Psoas muscle (tissue), 8 donors: ENCODE measurements around the gene HCFC1R1. TPM values are rescaled to one million over a fixed set of nuclear protein-coding genes. Genes with fewer than 3 reads are reported as not detected.

ENCODE experiments used
- ATAC-seq, 4 donors: fragments of 200-7000 bp; cut with Tn5 transposase; one replicate each; pipeline ENCODE4 v1.9.1; 2020; ENCODE audit warnings: moderate library complexity in 3 of 4, mild to moderate bottlenecking in 2 of 4
- DNase-seq, 2 donors: peaks; one replicate each; pipeline ENCODE4 v3.0.0-alpha.2; 2020
- H3K27ac ChIP-seq: fragments of 200-600 bp; one replicate; pipeline ENCODE4 v1.8.0; 2022
- H3K27me3 ChIP-seq, 3 donors: fragments of 200-600 bp in 1 of 3; one replicate each; pipeline versions ENCODE4 v1.6.1 to v1.8.0; 2013 to 2022; ENCODE audit warnings: low read length in 2 of 3, mild to moderate bottlenecking in 2 of 3, moderate library complexity in 1 of 3; ENCODE audit not compliant: insufficient read depth in 3 of 3
- H3K36me3 ChIP-seq, 2 donors: fragments of 200-600 bp in 1 of 2; one replicate each; pipeline versions ENCODE4 v1.6.1 to v1.8.0; 2013 to 2022; ENCODE audit warnings: low read depth in 1 of 2, mild to moderate bottlenecking in 1 of 2, moderate library complexity in 1 of 2; ENCODE audit not compliant: insufficient read depth in 1 of 2
- H3K4me1 ChIP-seq: fragments of 200-600 bp; one replicate; pipeline ENCODE4 v1.8.0; 2022
- H3K4me3 ChIP-seq: fragments of 200-600 bp; one replicate; pipeline ENCODE4 v1.8.0; 2022; ENCODE audit warnings: mild to moderate bottlenecking
- H3K9me3 ChIP-seq: fragments of 200-600 bp; one replicate; pipeline ENCODE4 v1.8.0; 2022
- CTCF ChIP-seq: fragments of 200-600 bp; IDR thresholded peaks from one replicate; pipeline ENCODE4 v1.8.0; 2022; ENCODE audit warnings: antibody characterized with exemption
- WGBS, 3 donors: extraction: QIAGEN DNeasy Blood & Tissue Kit; methylation state at CpG; one replicate each; pipeline versions ENCODE4 v1.1.6 to v1.1.7; 2013; 5-methylcytosine and 5-hydroxymethylcytosine counted together
- intact Hi-C, 2 donors: fragments of 100-400 bp; cut with DNase I; formaldehyde crosslinking; loops; one replicate each; pipeline versions ENCODE4 v1.11.0 to v1.14.2; 2022
- polyA plus RNA-seq, 3 donors: library from polyadenylated mRNA; stranded (reverse); fragments of 200-250 nt; gene quantifications; one replicate each; pipeline ENCODE4 v1.2.3, GENCODE V29; 2013
- total RNA-seq, 4 donors: library from RNA; stranded (reverse); fragmentation: NEBNext Ultra II Directional in 2 of 4; extraction: Animal tissue kit (Norgen Biotek cat#: 25700) in 2 of 4; gene quantifications; one replicate each; pipeline versions ENCODE4 v1.2.1 to v1.2.4, GENCODE V29; 2021 to 2023
- donor health status: healthy with polysubstance abuse.
- donor health status: DM: no; HTN: no; CAD: no; lungs with moderate emphysema.
- donor health status: Bipolar disorder and iron deficiency.
- donor health status: healthy.
- donor health status: DM: yes; HTN: yes; CAD: no.
- donor health status: DM: no; HTN: no; CAD: no.
- donor health status: DM: no; HTN: no; CAD: no.
- donor health status: DM: yes; HTN: yes; CAD: no.

The HCFC1R1 gene
- total and polyA plus RNA-seq, 7 donors, result 65.1 to 258 (median 160) TPM

- WGBS, 3 donors, result 65 to 71% (median 70%) methylated on average over 12 of the region's 12 CpGs
- intact Hi-C loops, result no loop called here
These were observed 22.4 kb downstream of the HCFC1R1 start for GRCh38 chr16:3001316-3001715.

GRCh38 chr16:3000540-3000939 lies 23.2 kb downstream of the HCFC1R1 start:
- intact Hi-C loops, result no loop called here
- WGBS, 3 donors, result 85 to 98% (median 85%) methylated on average over 4 of the region's 4 CpGs
- ATAC-seq, result no peak
- Histone ChIP-seq H3K4me3 (no peak overlapping the region), H3K4me1 (peaks cover 3% of the 10 kb centered on the region), H3K27ac (no peak overlapping the region), H3K27me3 (peaks cover 0 to 1% (median 0%) of the 10 kb centered on the region in 3 donors), H3K9me3 (no peaks in the 10 kb centered on the region), H3K36me3 (peaks cover 0 to 5% of the 10 kb centered on the region in 2 donors)
- DNase-seq, result no peak
- no peak for TF ChIP-seq CTCF

More at GRCh38 chr16:3001316-3001715, 22.4 kb downstream of the HCFC1R1 start:
- Histone ChIP-seq H3K4me3 (no peak overlapping the region), H3K27me3 (peaks cover 0 to 4% (median 0%) of the 10 kb centered on the region in 3 donors), H3K36me3 (peaks cover 0 to 10% of the 10 kb centered on the region in 2 donors), H3K9me3 (no peaks in the 10 kb centered on the region), H3K27ac (no peak overlapping the region), H3K4me1 (peaks cover 3% of the 10 kb centered on the region)
- no peak for TF ChIP-seq CTCF
- DNase-seq (no peak), ATAC-seq (no peak)

GRCh38 chr16:2999929-3000328 lies 23.8 kb downstream of the HCFC1R1 start:
- intact Hi-C loops, result no loop called here
- no peaks in the 10 kb centered on the region for H3K9me3 ChIP-seq
- 74 to 80% (median 77%) methylated on average over 6 of the region's 6 CpGs for WGBS, 3 donors
- no peak for TF ChIP-seq CTCF
- DNase-seq (no peak), ATAC-seq (no peak)
- H3K4me3 ChIP-seq, result no peak overlapping the region
- peaks cover 0 to 5% of the 10 kb centered on the region in 2 donors for H3K36me3 ChIP-seq
- peaks cover 1% of the 10 kb centered on the region for H3K4me1 ChIP-seq
- H3K27me3 ChIP-seq, result peaks cover 0 to 1% (median 0%) of the 10 kb centered on the region in 3 donors
- no peak overlapping the region for H3K27ac ChIP-seq

GRCh38 chr16:2996298-2996697 lies 27.4 kb downstream of the HCFC1R1 start:
- Histone ChIP-seq H3K4me3 (no peak overlapping the region), H3K27me3 (peaks cover 0 to 1% (median 0%) of the 10 kb centered on the region in 3 donors)
- WGBS, 3 donors, result 60 to 70% (median 65%) methylated on average over 11 to 13 of the region's 13 CpGs

More at GRCh38 chr16:2996298-2996697, 27.4 kb downstream of the HCFC1R1 start:
- intact Hi-C loops, result no loop called here
- Histone ChIP-seq H3K4me1 (no peaks in the 10 kb centered on the region), H3K36me3 (no peaks in the 10 kb centered on the region), H3K9me3 (no peaks in the 10 kb centered on the region), H3K27ac (no peak overlapping the region)
- TF ChIP-seq CTCF, result no peak
- no peak for DNase-seq
- no peak for ATAC-seq
